GF-D8 (cell line): ENCODE measurements around the gene ANKRD28.
A peak's percentile ranks its signal among the peaks of the same experiment; 100 is the strongest.
"Not testable (repeated sequence)": the region's sequence is repeated elsewhere in the genome, so short reads cannot be mapped to it uniquely, and the experiment has no call there.

ENCODE experiments used
- DNase-seq: peaks from one replicate; lab custom pipeline; 2025; lab: John Stamatoyannopoulos, UW

ANKRD28 gene

DNA sequence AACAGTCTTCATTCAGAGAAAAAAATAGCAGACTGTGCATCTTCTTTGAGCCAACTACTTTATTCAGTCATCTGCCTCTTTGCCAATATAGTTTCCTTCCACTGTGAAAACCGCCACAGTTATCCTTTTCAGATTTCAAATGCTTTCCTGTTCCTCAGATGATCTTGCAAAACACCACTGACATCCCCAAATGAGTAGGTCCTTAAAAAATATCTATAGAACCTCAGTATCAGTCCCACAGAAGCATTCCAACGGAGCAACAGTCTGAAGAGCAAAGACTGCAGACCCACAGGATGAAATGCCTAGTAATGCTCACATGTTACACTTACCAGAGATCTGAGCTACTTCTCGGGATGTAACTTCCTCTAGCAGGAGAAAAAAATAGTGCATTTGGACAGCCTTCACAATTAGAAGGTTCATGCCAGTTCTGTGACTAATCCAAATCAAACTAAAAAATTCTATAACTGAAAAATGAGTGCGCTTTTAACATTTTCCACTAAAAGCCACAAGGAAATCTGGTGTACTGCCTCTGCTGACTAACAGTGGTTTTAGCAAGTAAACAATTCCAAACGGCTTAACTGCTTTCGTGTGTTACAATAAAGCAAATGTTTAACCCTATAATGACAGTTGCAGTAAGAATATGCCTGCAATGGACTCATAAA is at the start of gene ANKRD28:
Gene ANKRD28 (minus strand): TSS at position 338 of the 662 bp plus-strand sequence. CDS start 1,458 bp downstream, outside the sequence.
- DNase-seq: peak; percentile 93

GRCh38 chr3:15847239-15847638 is 49.5 kb upstream of the ANKRD28 start:
- DNase-seq: no peak

DNA sequence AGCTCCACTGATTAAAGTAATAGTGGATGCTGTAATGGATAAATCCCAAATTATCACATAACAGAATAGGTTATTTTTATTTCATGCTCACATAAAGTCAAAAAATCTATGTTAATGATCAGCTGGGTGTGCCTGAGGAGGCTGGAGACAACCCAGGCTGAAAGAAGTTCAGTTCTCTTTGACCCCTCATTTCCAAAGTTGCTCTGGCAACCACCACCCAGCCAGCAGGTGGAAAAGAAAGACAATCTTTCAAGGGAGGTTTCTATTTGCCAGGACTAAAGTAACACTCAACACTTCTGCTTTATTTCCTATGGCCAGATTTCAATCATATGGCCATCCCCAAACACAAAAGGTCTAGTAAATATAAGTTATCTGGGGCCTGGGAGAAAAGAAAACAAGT is 48.8 kb upstream of the ANKRD28 start:
- no peak for DNase-seq

GRCh38 chr3:15845475-15845874 is 47.7 kb upstream of the ANKRD28 start:
- no peak for DNase-seq

DNA sequence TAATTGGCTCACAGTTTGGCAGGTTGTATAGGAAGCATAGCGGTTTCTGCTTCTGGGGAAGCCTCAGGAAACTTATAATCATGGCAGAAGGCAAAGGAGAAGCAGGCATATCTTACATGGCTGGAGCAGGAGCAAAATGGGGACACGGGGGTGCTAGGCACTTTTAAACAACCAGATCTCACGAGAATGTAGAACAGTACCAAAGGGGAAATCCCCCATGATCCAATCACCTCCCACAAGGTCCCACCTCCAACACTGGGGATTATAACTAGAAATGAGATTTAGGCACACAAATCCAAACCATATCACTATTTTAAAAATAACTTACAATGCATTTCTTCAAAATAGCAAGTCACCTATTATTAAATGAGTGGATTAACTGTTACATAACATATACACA is 47.1 kb upstream of the ANKRD28 start:
- no peak for DNase-seq

DNA sequence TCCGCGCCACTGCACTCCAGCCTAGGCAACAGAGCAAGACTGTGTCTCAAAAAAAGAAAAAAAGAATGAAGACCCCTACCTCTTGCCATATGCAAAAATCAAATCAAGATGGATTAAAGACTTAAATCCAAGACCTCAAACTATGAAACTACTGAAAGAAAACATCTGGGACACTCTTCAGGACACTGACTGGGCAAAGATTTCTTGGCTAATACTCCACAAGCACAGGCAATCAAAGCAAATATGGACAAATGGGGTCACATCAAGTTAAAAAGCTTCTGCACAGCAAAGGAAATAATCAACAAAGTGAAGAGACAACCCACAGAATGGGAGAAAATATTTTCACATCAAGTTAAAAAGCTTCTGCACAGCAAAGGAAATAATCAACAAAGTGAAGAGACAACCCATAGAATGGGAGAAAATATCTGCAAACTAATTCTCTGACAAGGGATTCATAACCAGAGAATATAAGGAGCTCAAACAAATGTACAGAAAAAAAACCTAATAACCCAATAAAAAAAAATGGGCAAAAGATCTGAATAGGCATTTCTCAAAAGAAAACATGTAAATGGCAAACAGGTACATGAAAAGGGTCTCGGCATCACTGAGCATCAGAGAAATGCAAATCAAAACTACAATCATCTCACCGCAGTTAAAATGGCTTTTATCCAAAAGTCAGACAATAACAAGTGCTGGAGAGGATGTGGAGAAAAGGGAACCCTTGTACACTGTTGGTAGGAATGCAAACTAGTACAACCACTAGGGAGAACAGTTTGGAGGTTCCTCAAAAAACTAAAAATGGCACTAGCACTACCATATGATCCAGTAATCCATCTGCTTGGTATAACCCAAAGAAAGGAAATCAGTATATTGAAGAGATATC is 43.6 kb upstream of the ANKRD28 start:
- DNase-seq: not testable (repeated sequence)

GRCh38 chr3:15839568-15839967 is 41.8 kb upstream of the ANKRD28 start:
- DNase-seq: no peak

GRCh38 chr3:15831927-15832326 is 34.1 kb upstream of the ANKRD28 start:
- no peak for DNase-seq

GRCh38 chr3:15825016-15825415 is 27.2 kb upstream of the ANKRD28 start:
- DNase-seq: no peak

DNA sequence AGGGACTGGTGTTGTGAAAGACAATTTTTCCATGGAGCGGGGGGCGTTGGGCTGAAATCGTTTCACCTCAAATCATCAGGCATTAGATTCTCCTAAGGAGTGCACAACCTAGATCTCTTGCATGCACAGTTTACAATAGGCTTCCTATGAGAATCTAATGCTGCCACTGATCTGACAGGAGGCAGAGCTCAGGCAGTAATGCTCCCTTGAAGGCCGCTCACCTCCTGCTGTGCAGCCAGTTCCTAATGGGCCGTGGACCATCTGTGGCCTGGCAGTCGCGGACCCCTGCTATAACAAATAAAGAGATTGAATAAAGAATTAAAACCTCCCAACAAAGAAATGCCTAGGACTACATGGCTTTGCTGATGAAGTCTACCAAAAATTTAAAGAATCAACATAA is 25.3 kb upstream of the ANKRD28 start:
- DNase-seq: no peak

GRCh38 chr3:15822281-15822680 is 24.5 kb upstream of the ANKRD28 start:
- no peak for DNase-seq

DNA sequence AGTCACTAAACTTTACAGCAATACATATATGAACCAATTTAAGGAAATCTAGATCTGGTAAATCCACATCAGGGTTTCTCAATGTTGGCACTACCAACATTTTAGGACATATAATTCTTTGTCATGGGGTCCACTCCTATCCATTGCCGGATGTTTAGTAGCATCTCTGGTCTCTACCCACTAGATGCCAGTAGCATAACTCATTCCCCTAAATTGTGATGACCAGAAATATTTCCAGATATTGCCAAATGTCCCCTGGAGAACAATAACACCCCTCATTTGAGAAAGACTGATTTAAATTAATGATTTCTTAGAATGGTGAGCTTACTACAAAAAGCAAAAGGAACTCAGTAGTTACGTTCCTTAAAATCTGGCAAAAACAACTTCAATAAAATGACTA is 23.1 kb upstream of the ANKRD28 start:
- no peak for DNase-seq

GRCh38 chr3:15819576-15819975 is 21.8 kb upstream of the ANKRD28 start:
- DNase-seq: no peak

- DNase-seq: no peak
Observed at GRCh38 chr3:15819043-15819442, 21.3 kb upstream of the ANKRD28 start.

DNA sequence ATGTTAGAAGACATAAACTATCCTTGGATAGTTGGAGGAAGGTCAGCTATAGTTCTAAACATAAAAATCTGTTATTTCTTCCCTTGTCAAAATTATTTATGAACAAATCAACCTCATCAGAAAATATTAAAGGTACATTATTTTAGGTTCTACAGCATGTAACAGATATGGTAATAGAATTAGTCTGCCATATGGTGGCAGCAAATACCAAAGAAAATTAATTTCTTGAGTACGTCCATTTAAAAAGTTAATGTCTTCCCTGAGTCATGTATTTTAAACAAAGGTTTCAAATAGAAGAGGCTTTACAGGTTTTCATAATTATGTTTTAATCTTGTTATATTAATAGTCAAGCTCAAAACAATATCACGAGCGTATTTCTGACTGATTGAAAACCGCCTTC is 17.9 kb upstream of the ANKRD28 start:
- DNase-seq: peak; percentile 17

DNA sequence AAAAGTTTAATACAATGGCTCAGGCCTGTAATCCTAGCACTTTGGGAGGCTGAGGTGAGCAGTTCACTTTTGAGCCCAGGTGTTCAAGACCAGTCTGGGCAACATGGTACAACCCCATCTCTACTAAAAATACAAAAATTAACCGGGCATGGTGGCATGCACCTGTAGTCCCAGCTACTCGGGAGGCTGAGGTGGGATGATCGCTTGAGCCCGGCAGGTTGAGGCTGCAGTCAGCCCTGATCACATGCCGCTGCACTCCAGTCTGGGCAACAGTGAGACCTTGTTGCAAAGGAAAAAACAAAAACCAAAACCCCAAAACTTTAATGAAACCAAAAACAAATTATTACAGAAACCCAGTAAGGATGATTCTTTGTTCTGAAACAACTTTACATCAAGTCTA is 15.3 kb upstream of the ANKRD28 start:
- DNase-seq: not testable (repeated sequence)

- DNase-seq: peak; percentile 6
Observed at GRCh38 chr3:15812183-15812582, 14.4 kb upstream of the ANKRD28 start.

DNA sequence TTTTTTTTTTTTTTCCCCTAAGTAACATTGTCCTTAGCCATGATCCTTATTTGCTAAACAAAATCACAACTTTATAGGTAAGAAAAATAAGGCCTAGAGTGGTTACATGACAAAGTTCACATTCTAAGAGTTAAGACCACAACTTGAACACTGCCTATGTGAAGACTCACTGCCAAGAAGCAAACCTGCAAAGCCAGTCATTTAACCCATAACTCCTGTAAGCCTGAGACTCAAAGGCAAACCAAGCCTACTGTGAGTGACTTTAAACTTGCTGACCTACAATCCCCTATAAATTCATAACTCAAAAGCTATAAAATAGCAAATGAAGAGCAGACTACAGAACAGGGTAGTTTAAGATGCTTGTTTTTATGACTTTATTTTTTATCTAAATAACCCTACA is 12.9 kb upstream of the ANKRD28 start:
- no peak for DNase-seq

DNA sequence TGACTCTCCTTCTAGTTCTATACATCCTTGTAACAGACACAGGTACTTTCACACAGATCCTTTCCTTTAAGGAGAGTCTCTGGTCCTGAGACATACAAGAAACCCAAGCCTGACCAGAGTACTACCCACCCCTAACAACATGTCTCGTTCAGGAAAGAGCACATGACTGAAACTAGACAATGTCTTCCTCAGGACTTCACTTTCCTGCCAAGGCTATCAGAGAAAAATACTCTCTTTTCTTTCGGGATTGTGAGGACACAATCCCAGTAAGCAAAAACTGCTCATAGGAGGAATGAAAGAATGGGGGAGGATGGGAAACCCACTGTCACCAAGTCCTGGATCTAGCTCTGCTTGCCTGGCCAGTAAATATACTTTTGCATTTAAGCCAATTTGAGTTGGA is 11.5 kb upstream of the ANKRD28 start:
- DNase-seq: no peak

DNA sequence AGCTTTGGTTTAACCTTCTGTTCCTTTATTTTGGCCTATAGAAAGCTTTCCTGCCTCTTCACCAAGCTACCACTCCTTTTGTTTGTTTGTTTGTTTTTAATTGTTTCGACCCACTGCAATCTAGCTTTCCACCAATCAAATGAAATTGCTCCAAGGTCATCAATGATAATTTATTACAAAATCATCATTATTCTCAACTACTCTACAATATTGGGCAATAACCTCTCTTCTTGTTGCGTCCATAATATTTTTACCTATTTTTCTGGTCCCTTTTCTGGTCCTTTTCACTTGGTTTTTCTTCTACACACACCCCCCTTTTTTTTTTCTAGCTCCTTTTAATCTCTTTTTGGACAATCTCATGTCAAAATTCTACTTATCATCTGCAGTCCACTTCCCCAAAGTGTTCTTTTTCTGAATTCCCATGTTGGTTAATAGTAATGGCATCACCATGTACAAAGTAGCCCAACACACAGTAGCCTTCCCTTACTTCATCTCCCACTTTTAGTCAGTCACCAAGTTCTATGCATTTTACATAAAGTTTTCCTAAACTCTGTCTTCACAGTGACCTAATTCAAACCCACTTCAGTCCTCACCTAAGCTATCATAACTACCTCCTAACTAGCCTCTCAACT is 11.0 kb upstream of the ANKRD28 start:
- no peak for DNase-seq

GRCh38 chr3:15805756-15806266 is 8.0 kb upstream of the ANKRD28 start:
- DNase-seq: peak; percentile 70

DNA sequence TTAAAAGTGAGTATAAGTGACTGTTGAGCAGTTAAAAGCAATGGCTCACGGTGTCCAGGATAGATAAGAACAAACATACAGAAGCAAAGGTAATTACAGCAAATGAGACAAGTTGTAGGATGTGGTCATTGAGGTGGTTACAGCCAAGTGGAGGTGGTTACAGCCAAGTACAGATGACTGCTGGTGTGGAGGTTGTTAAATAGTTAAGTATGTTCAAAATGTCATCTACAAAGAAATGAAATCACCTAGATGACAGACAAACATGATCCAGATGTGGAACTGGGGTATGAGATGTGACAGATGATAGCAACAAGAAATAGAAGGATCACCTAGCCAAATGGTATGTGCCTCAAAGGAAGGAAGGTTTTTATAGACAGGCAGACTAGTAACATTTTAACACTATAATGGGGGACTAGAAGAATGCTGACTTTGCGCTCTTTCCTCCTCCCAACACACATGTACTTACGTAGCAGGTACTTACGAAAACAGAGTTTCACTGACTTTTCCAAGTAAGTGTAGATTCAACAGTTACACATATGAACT is 6.8 kb upstream of the ANKRD28 start:
- DNase-seq: no peak
